Lower leg skin (tissue), 4 donors: Measurements from ENCODE around the gene RBP4. TPM values are rescaled to one million over a fixed set of nuclear protein-coding genes. Genes with fewer than 3 reads are reported as not detected.
"Not testable (repeated sequence)": the region's sequence is repeated elsewhere in the genome, so short reads cannot be mapped to it uniquely, and the experiment has no call there.

Experiments
- DNase-seq, 2 donors: peaks; one replicate each; pipeline ENCODE4 v3.0.0-alpha.2; 2019; ENCODE audit warnings: low spot score in 2 of 2
- H3K4me3 ChIP-seq: fragments of 200-600 bp; sonication (generic); 2 replicates; pipeline ENCODE4 v1.5.1; 2017; ENCODE audit warnings: mild to moderate bottlenecking, low read depth; ENCODE audit not compliant: poor library complexity, severe bottlenecking
- POLR2A ChIP-seq, 2 donors: fragments of 450-650 bp; IDR thresholded peaks; one replicate each; pipeline ENCODE4 v1.6.1; 2016 to 2017; ENCODE audit warnings: antibody characterized with exemption in 2 of 2, mild to moderate bottlenecking in 1 of 2, moderate library complexity in 1 of 2
- WGBS, 2 donors: methylation state at CpG; one replicate each; pipeline ENCODE4 v1.1.5; 2018; 5-methylcytosine and 5-hydroxymethylcytosine counted together
- intact Hi-C: fragments of 100-400 bp; cut with DNase I; formaldehyde crosslinking; loops from one replicate; pipeline ENCODE4 v1.15.0; 2023; ENCODE audit warnings: low total_unique reads
- total RNA-seq, 4 donors: library from RNA; depleted of rRNA; stranded (reverse); fragments of >200 nt; gene quantifications; one replicate each; pipeline ENCODE4 v1.1.0, GENCODE V29; 2016
- TF ChIP-seq, protein P1 (sequence below), 3 donors: fragments of 450-650 bp; IDR thresholded peaks; one replicate each; pipeline ENCODE4 v1.5.1; 2016; ENCODE audit warnings: antibody characterized with exemption in 3 of 3, mild to moderate bottlenecking in 3 of 3, moderate library complexity in 2 of 3

Gene RBP4
- total RNA-seq, 4 donors from 2014 or later: 1.7 to 17.5 (median 11.5) TPM

DNA sequence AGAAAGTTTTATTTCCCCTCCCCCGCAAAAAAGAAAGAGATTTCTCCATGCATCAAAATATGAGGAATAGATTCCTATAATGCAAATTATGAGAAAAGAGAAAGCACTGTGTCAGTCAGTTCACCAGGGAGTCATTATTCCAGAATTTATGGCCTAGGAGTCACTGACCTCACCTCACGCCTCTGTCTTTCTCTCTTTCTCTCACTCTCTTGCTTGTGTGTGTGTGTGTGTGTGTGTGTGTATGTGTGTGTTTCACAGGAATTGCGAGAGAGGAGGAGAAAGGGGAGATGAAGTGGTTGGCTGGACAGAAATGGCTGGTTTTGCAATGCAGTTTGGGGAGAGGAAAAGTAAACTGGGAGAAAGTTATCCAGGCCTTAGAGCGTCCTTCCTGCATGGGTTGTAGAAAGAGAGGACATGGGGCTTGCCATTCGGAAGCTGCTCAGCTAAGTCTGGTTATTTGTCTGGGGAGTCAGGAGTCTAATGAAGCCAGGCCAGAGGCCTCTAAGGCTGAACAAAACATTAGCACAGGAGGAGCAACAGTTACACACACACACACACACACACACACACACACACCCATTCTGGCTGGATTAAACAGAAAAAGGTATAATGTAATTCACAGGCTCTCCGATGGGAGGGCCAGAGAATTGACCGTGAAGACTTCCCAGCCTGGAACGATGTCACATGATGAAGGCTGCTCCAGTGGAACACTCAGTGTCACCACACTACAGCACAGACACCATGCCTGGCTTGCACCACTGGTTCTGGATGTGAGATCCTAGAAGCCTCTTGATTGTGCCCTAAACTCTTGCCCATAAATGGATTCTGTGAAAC lies 47.3 kb downstream of the RBP4 start:
- intact Hi-C loops: no loop called here
- DNase-seq: no peak
- H3K4me3 ChIP-seq: no peak overlapping the region
- TF ChIP-seq POLR2A (IDR thresholded peaks at IDR 0.05): no peak
- TF ChIP-seq, protein P1, sequence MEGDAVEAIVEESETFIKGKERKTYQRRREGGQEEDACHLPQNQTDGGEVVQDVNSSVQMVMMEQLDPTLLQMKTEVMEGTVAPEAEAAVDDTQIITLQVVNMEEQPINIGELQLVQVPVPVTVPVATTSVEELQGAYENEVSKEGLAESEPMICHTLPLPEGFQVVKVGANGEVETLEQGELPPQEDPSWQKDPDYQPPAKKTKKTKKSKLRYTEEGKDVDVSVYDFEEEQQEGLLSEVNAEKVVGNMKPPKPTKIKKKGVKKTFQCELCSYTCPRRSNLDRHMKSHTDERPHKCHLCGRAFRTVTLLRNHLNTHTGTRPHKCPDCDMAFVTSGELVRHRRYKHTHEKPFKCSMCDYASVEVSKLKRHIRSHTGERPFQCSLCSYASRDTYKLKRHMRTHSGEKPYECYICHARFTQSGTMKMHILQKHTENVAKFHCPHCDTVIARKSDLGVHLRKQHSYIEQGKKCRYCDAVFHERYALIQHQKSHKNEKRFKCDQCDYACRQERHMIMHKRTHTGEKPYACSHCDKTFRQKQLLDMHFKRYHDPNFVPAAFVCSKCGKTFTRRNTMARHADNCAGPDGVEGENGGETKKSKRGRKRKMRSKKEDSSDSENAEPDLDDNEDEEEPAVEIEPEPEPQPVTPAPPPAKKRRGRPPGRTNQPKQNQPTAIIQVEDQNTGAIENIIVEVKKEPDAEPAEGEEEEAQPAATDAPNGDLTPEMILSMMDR (IDR thresholded peaks at IDR 0.05): no peak
- 83 to 85% methylated on average over 8 of the region's 8 CpGs for WGBS, 2 donors

DNA sequence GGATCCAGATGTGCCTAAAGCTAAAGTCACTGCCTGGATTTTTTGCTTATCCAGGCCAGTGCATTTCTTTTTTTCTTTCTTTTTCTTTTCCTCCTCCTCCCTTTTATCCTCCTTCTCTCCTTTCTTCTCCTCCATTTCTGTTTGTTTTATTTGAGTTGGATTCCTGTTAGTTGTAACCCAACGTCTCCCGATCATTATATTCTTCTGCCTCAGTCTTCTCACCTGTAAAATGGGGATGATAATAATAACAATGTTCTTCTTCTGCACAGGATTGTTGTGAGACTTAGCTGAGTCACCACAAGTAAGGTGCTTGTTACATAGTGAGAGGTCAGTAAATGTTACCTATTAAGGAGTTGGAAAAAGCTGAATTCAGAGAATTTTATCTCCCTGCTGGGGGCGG lies 48.3 kb downstream of the RBP4 start:
- H3K4me3 ChIP-seq: no peak overlapping the region
- no peak for TF ChIP-seq POLR2A (IDR thresholded peaks at IDR 0.05)
- TF ChIP-seq, protein P1 (IDR thresholded peaks at IDR 0.05): no peak
- intact Hi-C loops: no loop called here
- no peak for DNase-seq
- WGBS, 2 donors: 92 to 98% methylated on average over 3 of the region's 3 CpGs

DNA sequence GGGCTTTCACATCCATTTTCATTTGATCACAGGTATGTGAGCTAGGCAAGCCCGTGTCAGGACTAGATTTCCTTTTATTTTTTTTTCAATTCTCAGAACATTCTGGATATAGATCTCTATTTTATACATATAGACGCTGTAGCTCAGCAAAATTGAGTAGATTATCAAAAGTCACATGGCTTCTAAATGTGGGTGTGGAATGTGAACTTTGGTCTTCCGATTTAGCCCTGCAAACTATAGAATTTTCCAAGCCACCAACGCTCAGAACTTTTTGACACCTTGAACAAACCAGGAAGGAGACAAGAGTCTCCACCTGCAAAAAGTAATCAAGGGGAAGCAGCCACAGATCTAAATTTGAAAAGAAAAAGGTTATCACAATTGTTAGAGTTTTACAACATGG lies 50.4 kb downstream of the RBP4 start:
- no peak for DNase-seq
- H3K4me3 ChIP-seq: no peak overlapping the region
- no peak for TF ChIP-seq POLR2A (IDR thresholded peaks at IDR 0.05)
- TF ChIP-seq, protein P1 (IDR thresholded peaks at IDR 0.05): no peak
- WGBS, 2 donors: 83 to 88% methylated on average over 4 of the region's 4 CpGs
- intact Hi-C loops: no loop called here

DNA sequence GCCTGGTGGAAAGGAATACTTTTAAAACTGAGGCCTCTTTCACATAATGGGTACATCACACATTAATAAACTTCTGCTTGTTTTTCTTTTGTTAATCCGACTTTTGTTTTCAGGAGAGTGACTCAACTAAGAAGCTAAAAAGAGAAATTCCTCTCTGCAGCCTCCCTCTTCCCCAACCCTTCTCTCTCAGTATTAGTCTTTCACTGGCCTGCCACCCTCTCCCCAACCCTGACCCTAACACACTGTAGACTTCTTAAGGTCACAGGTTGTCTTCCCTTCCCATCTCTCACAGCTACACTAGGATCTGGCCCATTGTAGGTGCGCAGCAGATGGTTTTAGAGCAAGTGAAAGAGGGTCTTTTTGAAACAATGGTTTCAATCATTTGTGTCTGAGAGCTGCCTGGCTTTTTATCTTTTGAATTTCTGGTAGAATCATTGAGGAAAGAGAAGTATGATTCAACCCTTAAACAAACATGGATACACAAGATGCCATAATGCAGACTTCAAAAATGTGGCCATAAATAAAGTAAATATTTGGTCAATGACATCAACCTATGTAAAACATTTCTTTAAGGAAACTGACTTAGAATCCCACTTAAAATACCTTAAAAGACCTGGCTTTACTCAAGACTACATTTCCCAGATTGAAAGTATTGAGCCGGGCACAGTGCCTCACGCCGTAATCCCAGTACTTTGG lies 52.5 kb downstream of the RBP4 start:
- no peak overlapping the region for H3K4me3 ChIP-seq
- 76 to 93% methylated on average over 5 of the region's 5 CpGs for WGBS, 2 donors
- TF ChIP-seq, protein P1 (IDR thresholded peaks at IDR 0.05): no peak
- no peak for TF ChIP-seq POLR2A (IDR thresholded peaks at IDR 0.05)
- intact Hi-C loops: no loop called here
- no peak for DNase-seq

DNA sequence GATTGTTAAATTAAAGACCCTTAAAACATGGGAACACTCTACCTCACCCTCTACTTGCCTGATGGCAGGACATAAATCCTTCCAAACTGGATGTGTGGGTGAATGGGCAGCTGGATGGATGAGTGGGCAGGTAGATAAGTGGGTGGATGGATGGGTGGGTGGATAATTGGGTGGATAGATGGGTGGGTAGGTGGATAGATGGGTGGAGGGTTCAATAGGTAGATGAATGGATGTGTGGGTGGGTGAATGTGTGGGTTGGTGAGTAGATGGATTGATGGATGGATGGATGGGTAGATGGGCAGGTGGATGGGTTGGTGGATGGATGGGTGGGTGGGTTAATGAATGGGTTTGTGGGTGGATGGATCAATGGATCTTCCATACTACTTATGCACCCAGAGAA lies 53.5 kb downstream of the RBP4 start:
- intact Hi-C loops: no loop called here
- H3K4me3 ChIP-seq: no peak overlapping the region
- DNase-seq: no peak
- TF ChIP-seq, protein P1 (IDR thresholded peaks at IDR 0.05): no peak

DNA sequence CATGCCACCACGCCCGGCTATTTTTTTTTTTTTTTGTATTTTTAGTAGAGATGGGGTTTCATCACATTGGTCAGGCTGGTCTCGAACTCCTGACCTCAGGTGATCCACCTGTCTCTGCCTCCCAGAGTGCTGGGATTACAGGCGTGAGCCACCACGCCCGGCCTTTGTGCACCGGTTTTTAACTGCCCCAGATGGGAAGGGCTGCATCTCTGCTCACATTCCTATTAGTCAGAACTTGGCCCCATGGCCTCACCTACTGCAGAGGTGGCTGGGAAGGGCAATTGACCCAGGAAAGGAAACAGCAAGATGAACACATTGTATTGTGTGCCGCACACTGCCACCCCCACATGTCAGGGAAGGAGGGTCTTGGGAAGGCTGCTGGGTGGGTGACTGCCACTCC lies 54.0 kb downstream of the RBP4 start:
- intact Hi-C loops, DNase-seq, H3K4me3 ChIP-seq: not testable (repeated sequence)
- 84% methylated on average over 8 of the region's 8 CpGs for WGBS, 2 donors
